PC-3 (cell line): ENCODE measurements around the gene UMAD1. TPM values are rescaled to one million over a fixed set of nuclear protein-coding genes. Genes with fewer than 3 reads are reported as not detected.

Experiments
- ATAC-seq: fragments of 200-7000 bp; cut with Tn5 transposase; 2 replicates; pipeline ENCODE4 v1.9.1; 2020; ENCODE audit warnings: mild to moderate bottlenecking, moderate library complexity
- BruUV-seq: library from RNA; stranded (reverse); fragments of 400-500 nt; replicated peaks from 2 replicates; lab custom pipeline; 2021; lab: Mats Ljungman, UMichigan
- CTCF ChIA-PET: fragments of 300-600 bp; sonication (Branson Sonifier 250); formaldehyde crosslinking; loops from one replicate; lab custom pipeline; 2022; ENCODE audit warnings: antibody characterized with exemption; lab: Charles Lee
- POLR2A ChIA-PET: fragments of 300-600 bp; sonication (Branson Sonifier 250); formaldehyde crosslinking; loops from one replicate; lab custom pipeline; 2022; ENCODE audit warnings: antibody characterized with exemption; ENCODE audit not compliant: unreplicated experiment; lab: Charles Lee
- DNase-seq: peaks from one replicate; pipeline ENCODE4 v3.0.0-alpha.2; 2015
- H2AFZ ChIP-seq: fragments of 300-600 bp; sonication (generic); 2 replicates; pipeline ENCODE4 v1.6.0; 2016; ENCODE audit warnings: antibody characterized with exemption, low read length
- H3F3A ChIP-seq: fragments of 300-600 bp; sonication (generic); one replicate; pipeline ENCODE4 v1.6.0; 2017; ENCODE audit warnings: antibody characterized with exemption, low read length, control low read depth, mild to moderate bottlenecking; ENCODE audit not compliant: unreplicated experiment
- H3K27ac ChIP-seq: fragments of 300-600 bp; sonication (generic); 2 replicates; pipeline ENCODE4 v1.5.1; 2016; ENCODE audit warnings: mild to moderate bottlenecking, low read length
- H3K27me3 ChIP-seq: fragments of 300-600 bp; sonication (generic); 2 replicates; pipeline ENCODE4 v1.6.1; 2016; ENCODE audit warnings: low read length, mixed read lengths
- H3K36me3 ChIP-seq: fragments of 300-600 bp; sonication (generic); 2 replicates; pipeline ENCODE4 v1.6.1; 2016; ENCODE audit warnings: low read depth, mixed run types, low read length, mixed read lengths
- H3K4me1 ChIP-seq: fragments of 300-600 bp; sonication (generic); 2 replicates; pipeline ENCODE4 v1.5.1; 2016; ENCODE audit warnings: low read length; ENCODE audit not compliant: insufficient read depth
- H3K4me2 ChIP-seq: fragments of 300-600 bp; sonication (generic); 2 replicates; pipeline ENCODE4 v1.6.0; 2016; ENCODE audit warnings: low read length
- H3K4me3 ChIP-seq: fragments of 300-600 bp; sonication (generic); 2 replicates; pipeline ENCODE4 v1.5.1; 2016; ENCODE audit warnings: mild to moderate bottlenecking, low read length, mixed read lengths
- H3K79me2 ChIP-seq: fragments of 300-600 bp; sonication (generic); 2 replicates; pipeline ENCODE4 v1.6.1; 2017; ENCODE audit warnings: low read length, mixed read lengths
- H3K9ac ChIP-seq: fragments of 300-600 bp; sonication (generic); 2 replicates; pipeline ENCODE4 v1.6.0; 2016; ENCODE audit warnings: mild to moderate bottlenecking, low read length
- H3K9me2 ChIP-seq: fragments of 300-600 bp; sonication (generic); replicated peaks from 2 replicates; pipeline ENCODE4 v1.6.1; 2016; ENCODE audit warnings: mixed run types, low read length, mixed read lengths
- H3K9me3 ChIP-seq: fragments of 300-600 bp; sonication (generic); 2 replicates; pipeline ENCODE4 v1.6.1; 2016; ENCODE audit warnings: low read length, mixed read lengths
- H4K20me1 ChIP-seq: fragments of 300-600 bp; sonication (generic); 2 replicates; pipeline ENCODE4 v1.6.1; 2016; ENCODE audit warnings: low read length, mixed read lengths
- CTCF ChIP-seq: fragments of 300-600 bp; sonication (generic); conservative IDR thresholded peaks from 2 replicates; pipeline ENCODE4 v1.5.1; 2017; ENCODE audit warnings: antibody characterized with exemption, low read depth, mild to moderate bottlenecking, low read length
- EZH2 ChIP-seq: fragments of 300-600 bp; sonication (generic); IDR thresholded peaks from one replicate; pipeline ENCODE4 v1.6.1; 2017; ENCODE audit warnings: antibody characterized with exemption, mild to moderate bottlenecking, low read length; ENCODE audit not compliant: unreplicated experiment
- EZH2phosphoT487 ChIP-seq: fragments of 300-600 bp; sonication (generic); IDR thresholded peaks from 2 replicates; pipeline ENCODE4 v1.6.1; 2018; ENCODE audit warnings: mild to moderate bottlenecking, antibody characterized with exemption, low read length, borderline replicate concordance
- intact Hi-C: fragments of 100-400 bp; cut with micrococcal nuclease; formaldehyde crosslinking; loops from 2 replicates; pipeline ENCODE4 v1.9.0; 2023
- total RNA-seq: library from RNA; depleted of rRNA; stranded (reverse); fragments of >200 nt; gene quantifications from 2 replicates; pipeline ENCODE4 v1.2.3, GENCODE V29; 2014

UMAD1 gene
- total RNA-seq, 1 experiment from 2014 or later: 8.9 TPM

GRCh38 chr7:7851381-7851780 is 210.8 kb downstream of the UMAD1 start:
- ChIA-PET CTCF (no interaction called here), POLR2A (no interaction called here)
- BruUV-seq: no TSS peak
- intact Hi-C loops: loop anchor here (1.0 kb wide), 1 partner anchor 34 kb away; no protein-coding TSS in a partner anchor
- DNase-seq: no peak
- peaks cover 6% of the 10 kb centered on the region; the same call in 1 of the 2 replicates for H3K36me3 ChIP-seq
- TF ChIP-seq EZH2phosphoT487 (no peak), EZH2 (no peak), CTCF (no peak)
- no peaks in the 10 kb centered on the region for H4K20me1 ChIP-seq
- H3K9me2 ChIP-seq: no peaks in the 10 kb centered on the region
- no peak overlapping the region for H3K4me3 ChIP-seq
- no peaks in the 10 kb centered on the region for H3F3A ChIP-seq
- ATAC-seq: no peak
- H3K79me2 ChIP-seq: no peaks in the 10 kb centered on the region
- H3K4me1 ChIP-seq: 0 out of 2 replicates have a peak, but pooled peaks cover 5% of the 10 kb centered on the region
- H3K9me3 ChIP-seq: peaks cover 8% of the 10 kb centered on the region; the same call in 1 of the 2 replicates
- H2AFZ ChIP-seq: no peak overlapping the region
- no peaks in the 10 kb centered on the region for H3K27me3 ChIP-seq
- no peak overlapping the region for H3K27ac ChIP-seq
- H3K9ac ChIP-seq: no peak overlapping the region
- H3K4me2 ChIP-seq: no peak overlapping the region

GRCh38 chr7:7851991-7852390 is 211.4 kb downstream of the UMAD1 start:
- Histone ChIP-seq H3K4me3 (no peak overlapping the region), H2AFZ (no peak overlapping the region), H3K9ac (no peak overlapping the region), H3K79me2 (no peaks in the 10 kb centered on the region), H3K9me3 (peaks cover 8% of the 10 kb centered on the region; the same call in 1 of the 2 replicates), H3K4me1 (0 out of 2 replicates have a peak, but pooled peaks cover 5% of the 10 kb centered on the region), H3K36me3 (peaks cover 6% of the 10 kb centered on the region; the same call in 1 of the 2 replicates), H3K27me3 (no peaks in the 10 kb centered on the region), H3K4me2 (no peak overlapping the region), H3K9me2 (no peaks in the 10 kb centered on the region), H4K20me1 (no peaks in the 10 kb centered on the region), H3K27ac (no peak overlapping the region), H3F3A (no peaks in the 10 kb centered on the region)
- intact Hi-C loops: loop anchor here (1.0 kb wide), 1 partner anchor 33 kb away; no protein-coding TSS in a partner anchor
- ChIA-PET POLR2A (no interaction called here), CTCF (interaction anchor here (0.6 kb wide), 1 partner anchor 598 kb away, joined by 3 read pairs; no protein-coding TSS in a partner anchor)
- no TSS peak for BruUV-seq
- DNase-seq (no peak), ATAC-seq (no peak)
- no peak for TF ChIP-seq EZH2
- TF ChIP-seq EZH2phosphoT487: no peak
- TF ChIP-seq CTCF: no peak

- H3K9me2 ChIP-seq: no peaks in the 10 kb centered on the region
- peaks cover 28% of the 10 kb centered on the region for H3K4me1 ChIP-seq
- no peak overlapping the region for H3K4me3 ChIP-seq
- H3K9me3 ChIP-seq: peaks cover 8% of the 10 kb centered on the region; the same call in 1 of the 2 replicates
- no peaks in the 10 kb centered on the region for H3F3A ChIP-seq
- TF ChIP-seq EZH2: no peak
- no peak for TF ChIP-seq CTCF
- no peak for TF ChIP-seq EZH2phosphoT487
- ChIA-PET CTCF (no interaction called here), POLR2A (no interaction called here)
- BruUV-seq: no TSS peak
- H4K20me1 ChIP-seq: no peaks in the 10 kb centered on the region
- ATAC-seq (no peak), DNase-seq (no peak)
- intact Hi-C loops: no loop called here
- peaks cover 6% of the 10 kb centered on the region; the same call in 1 of the 2 replicates for H3K36me3 ChIP-seq
- no peak overlapping the region for H3K27ac ChIP-seq
- no peak overlapping the region for H3K4me2 ChIP-seq
- H3K9ac ChIP-seq: no peak overlapping the region
- no peak overlapping the region for H2AFZ ChIP-seq
- no peaks in the 10 kb centered on the region for H3K79me2 ChIP-seq
- no peaks in the 10 kb centered on the region for H3K27me3 ChIP-seq
Measured at GRCh38 chr7:7857143-7857583, 216.6 kb downstream of the UMAD1 start.
